B cell (primary cell): ENCODE measurements around the gene DPYD.

Experiments
- CTCF ChIP-seq: fragments of 200-600 bp; IDR thresholded peaks from one replicate; pipeline ENCODE4 v1.8.0; 2022; ENCODE audit warnings: antibody characterized with exemption, mild to moderate bottlenecking
- EZH2 ChIP-seq: IDR thresholded peaks from 2 replicates; pipeline ENCODE4 v1.6.1; 2012; ENCODE audit warnings: borderline replicate concordance, low read depth, mild to moderate bottlenecking, moderate library complexity, low read length; ENCODE audit not compliant: insufficient read depth, poor library complexity, severe bottlenecking

GRCh38 chr1:97243973-97244560 lies 676.8 kb downstream of the DPYD start:
- peak; percentile 40 for TF ChIP-seq CTCF
- TF ChIP-seq EZH2 = no peak
